Activated naive CD8-positive, alpha-beta T cell treated with anti-CD3 and anti-CD28 coated beads for 36 hours (primary cell): ENCODE data around the gene NMUR2. TPM values are rescaled to one million over a fixed set of nuclear protein-coding genes. Genes with fewer than 3 reads are reported as not detected.

Experiments
- DNase-seq: peaks from one replicate; pipeline ENCODE4 v3.0.0; 2021
- H3K27ac Mint-ChIP-seq: one replicate; pipeline ENCODE4 v1.8.0; 2022; ENCODE audit warnings: mild to moderate bottlenecking, moderate library complexity, mixed read lengths
- H3K27me3 Mint-ChIP-seq: one replicate; pipeline ENCODE4 v1.8.0; 2022; ENCODE audit warnings: mild to moderate bottlenecking, mixed read lengths
- H3K36me3 Mint-ChIP-seq: one replicate; pipeline ENCODE4 v1.8.0; 2021; ENCODE audit warnings: mild to moderate bottlenecking, mixed read lengths
- H3K4me1 Mint-ChIP-seq: one replicate; pipeline ENCODE4 v1.8.0; 2021; ENCODE audit warnings: mixed read lengths
- H3K4me3 Mint-ChIP-seq: one replicate; pipeline ENCODE4 v1.8.0; 2022; ENCODE audit warnings: mild to moderate bottlenecking, moderate library complexity, mixed read lengths
- H3K9me3 Mint-ChIP-seq: one replicate; pipeline ENCODE4 v1.8.0; 2022; ENCODE audit warnings: mixed read lengths
- total RNA-seq, 2 experiments: library from RNA; stranded (reverse); gene quantifications; one replicate each; pipeline ENCODE4 v1.2.3, GENCODE V29; 2021

Gene NMUR2
- total RNA-seq, 2 experiments from 2014 or later = not detected

DNA sequence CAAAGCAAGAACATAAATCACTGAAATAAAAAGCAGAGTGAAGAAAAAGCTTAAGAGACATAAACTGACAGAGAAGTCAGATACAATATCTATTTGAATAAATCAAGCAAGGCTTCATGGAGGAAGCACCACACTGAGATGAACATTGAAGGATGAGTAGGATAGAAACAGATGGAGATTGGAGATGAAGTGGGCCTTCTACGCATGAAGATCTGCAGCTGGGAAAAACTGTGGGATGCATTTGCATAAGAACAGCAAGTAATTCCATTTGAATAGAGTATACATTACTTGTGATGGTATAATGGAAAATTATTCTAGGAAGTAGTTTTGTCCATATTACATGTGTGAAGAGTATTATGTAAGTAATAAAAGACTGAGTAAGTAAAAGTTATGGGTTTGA lies 16.5 kb downstream of the NMUR2 start:
- Mint-ChIP-seq H3K4me1 (no peaks in the 10 kb centered on the region), H3K4me3 (no peak overlapping the region), H3K9me3 (peaks cover 3% of the 10 kb centered on the region), H3K27me3 (no peaks in the 10 kb centered on the region), H3K27ac (no peak overlapping the region), H3K36me3 (no peaks in the 10 kb centered on the region)
- no peak for DNase-seq

DNA sequence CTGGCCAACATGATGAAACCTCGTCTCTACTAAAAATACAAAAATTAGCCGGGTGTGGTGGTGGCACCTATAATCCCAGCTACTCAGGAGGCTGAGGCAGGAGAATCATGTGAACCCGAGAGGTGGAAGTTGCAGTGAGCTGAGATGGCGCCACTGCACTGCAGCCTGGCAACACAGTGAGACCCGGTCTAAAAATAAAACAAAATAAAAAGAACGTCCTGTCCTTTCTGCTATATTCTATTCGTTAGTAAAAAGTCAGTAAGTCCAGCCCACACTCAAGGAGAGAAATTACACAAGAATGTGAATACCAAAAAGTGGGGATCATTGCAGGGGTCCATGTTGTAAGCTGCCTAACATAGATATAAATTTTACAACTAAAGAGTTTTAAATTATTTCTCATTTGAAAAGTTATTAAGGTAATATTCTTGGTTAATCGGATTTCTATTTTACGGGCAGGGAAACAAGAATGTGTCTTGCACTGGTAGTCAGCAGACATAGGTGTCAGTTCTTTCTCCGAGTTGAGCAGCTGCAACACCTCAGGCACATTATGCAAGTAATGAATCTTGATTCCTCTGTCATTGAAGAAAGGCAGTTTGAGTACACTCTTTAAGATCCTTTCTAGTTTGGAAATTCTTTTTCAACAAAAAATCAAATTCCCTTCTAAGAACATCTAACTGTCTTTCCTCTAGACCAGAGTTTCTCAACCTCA lies 24.5 kb downstream of the NMUR2 start:
- no peaks in the 10 kb centered on the region for H3K4me1 Mint-ChIP-seq
- H3K27me3 Mint-ChIP-seq = no peaks in the 10 kb centered on the region
- no peak overlapping the region for H3K27ac Mint-ChIP-seq
- DNase-seq = no peak
- no peaks in the 10 kb centered on the region for H3K36me3 Mint-ChIP-seq
- H3K9me3 Mint-ChIP-seq = no peaks in the 10 kb centered on the region
- no peak overlapping the region for H3K4me3 Mint-ChIP-seq

DNA sequence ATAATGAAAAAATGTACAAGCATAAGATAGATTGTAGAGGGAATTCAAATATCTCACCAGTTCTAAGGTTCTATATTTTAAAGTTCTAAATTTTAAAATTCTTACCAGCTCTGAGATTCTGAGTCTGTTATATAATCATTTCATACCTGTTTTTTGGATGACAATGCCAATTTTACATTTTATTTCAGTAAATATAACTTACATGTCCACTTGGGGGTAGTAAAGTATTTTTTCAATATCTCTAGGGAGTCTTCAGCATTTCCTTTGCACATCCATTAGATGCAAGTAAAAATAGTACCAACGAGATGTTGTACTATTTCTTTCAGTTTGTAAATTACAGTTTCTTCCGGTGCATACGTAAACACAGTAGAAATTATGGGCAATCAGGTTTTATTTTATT lies 25.7 kb downstream of the NMUR2 start:
- no peaks in the 10 kb centered on the region for H3K36me3 Mint-ChIP-seq
- no peak overlapping the region for H3K27ac Mint-ChIP-seq
- DNase-seq = no peak
- no peaks in the 10 kb centered on the region for H3K9me3 Mint-ChIP-seq
- H3K4me1 Mint-ChIP-seq = no peaks in the 10 kb centered on the region
- H3K4me3 Mint-ChIP-seq = no peak overlapping the region
- H3K27me3 Mint-ChIP-seq = no peaks in the 10 kb centered on the region

DNA sequence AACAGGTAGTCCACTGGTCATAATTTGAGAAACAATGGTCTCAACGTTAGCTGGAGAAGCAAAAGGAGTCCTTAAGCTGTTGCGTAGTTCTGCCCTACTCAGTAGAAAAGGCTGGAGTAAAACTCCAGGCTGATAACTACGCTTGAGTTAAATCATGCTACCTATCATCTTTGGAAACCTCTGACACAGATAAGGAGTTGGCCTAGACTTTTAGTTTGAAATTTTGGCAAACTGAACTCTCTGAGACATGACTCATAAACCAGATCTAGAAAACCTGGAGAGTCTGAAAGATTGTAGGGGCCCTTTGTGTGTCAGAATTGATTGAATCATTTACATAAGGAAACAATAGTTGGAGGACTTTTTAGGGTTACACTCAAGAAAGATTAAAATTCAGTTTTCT lies 26.3 kb downstream of the NMUR2 start:
- H3K9me3 Mint-ChIP-seq = no peaks in the 10 kb centered on the region

DNA sequence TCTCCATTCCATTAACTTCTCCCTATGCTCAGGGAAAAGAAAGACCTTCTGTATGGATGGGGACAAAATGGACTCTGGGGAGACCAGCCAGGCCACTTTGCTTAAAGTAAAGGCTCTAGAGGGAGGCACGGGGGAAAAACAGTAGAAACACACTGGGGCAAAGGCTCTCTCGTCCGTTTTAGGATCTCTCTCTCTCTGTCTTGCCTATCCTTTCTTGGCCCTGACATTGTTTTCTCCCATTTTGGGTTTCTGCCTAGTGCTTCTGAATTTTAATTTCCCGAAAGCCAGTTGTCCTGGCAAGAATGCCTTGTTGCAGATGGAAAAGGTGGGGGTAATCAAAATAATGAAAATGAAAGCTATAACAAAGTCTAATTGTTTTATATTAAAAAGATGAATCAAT lies 28.2 kb downstream of the NMUR2 start:
- DNase-seq = no peak
- Mint-ChIP-seq H3K4me3 (no peak overlapping the region), H3K36me3 (no peaks in the 10 kb centered on the region), H3K27ac (no peak overlapping the region), H3K9me3 (no peaks in the 10 kb centered on the region), H3K4me1 (no peaks in the 10 kb centered on the region), H3K27me3 (no peaks in the 10 kb centered on the region)

More for the DNA sequence above, 26.3 kb downstream of the NMUR2 start:
- Mint-ChIP-seq H3K36me3 (no peaks in the 10 kb centered on the region), H3K27me3 (no peaks in the 10 kb centered on the region), H3K4me3 (no peak overlapping the region), H3K27ac (no peak overlapping the region), H3K4me1 (no peaks in the 10 kb centered on the region)
- no peak for DNase-seq

DNA sequence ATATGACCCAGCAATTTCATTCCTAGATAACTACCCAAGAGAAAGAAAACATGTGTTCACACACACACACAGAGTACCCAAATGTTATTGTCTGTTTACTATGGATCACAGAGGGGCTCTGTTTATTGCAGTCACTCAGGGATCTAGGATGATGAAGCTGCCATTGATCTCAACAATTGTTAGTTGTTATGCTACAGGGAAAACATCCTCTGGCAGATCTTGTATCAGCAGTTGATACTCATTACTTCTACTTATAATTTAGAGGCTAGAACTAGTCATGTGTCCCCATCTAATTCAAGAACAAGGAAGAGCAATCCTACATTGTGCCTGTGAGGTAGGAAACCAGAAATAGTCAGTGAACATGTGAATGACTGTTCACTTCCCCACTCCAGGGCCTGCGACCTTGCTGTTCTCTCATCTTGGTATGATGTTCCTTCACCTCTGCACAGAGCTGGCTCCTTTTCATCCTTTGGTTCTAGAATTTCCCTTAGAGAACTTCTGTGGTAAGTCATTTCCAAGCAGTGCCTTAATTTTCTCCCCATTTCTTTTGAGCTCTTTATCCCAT lies 30.3 kb downstream of the NMUR2 start:
- no peaks in the 10 kb centered on the region for H3K27me3 Mint-ChIP-seq
- H3K4me3 Mint-ChIP-seq = no peak overlapping the region
- H3K27ac Mint-ChIP-seq = no peak overlapping the region
- no peak for DNase-seq
- H3K36me3 Mint-ChIP-seq = no peaks in the 10 kb centered on the region
- no peaks in the 10 kb centered on the region for H3K4me1 Mint-ChIP-seq
- H3K9me3 Mint-ChIP-seq = no peaks in the 10 kb centered on the region

DNA sequence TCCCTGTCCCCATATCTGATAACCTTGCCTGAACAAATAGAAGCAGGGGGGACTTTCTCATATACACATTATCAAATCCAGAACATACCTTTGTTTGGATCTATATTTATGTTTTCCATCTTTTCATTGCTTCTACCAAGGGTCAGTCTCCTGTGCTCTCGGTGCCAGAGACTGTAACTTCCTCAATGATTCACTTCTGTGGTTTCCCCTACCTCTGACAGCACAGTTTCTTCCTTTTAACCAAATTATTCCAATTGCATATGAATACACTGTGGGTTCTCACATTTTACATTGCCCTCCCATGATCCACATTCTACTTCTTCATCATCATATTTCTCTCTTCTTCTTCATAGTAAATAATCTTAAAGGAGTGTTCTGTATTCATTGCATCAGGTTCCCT lies 32.2 kb downstream of the NMUR2 start:
- H3K4me1 Mint-ChIP-seq = no peaks in the 10 kb centered on the region
- no peak overlapping the region for H3K4me3 Mint-ChIP-seq
- DNase-seq = no peak
- no peak overlapping the region for H3K27ac Mint-ChIP-seq
- H3K27me3 Mint-ChIP-seq = no peaks in the 10 kb centered on the region
- no peaks in the 10 kb centered on the region for H3K36me3 Mint-ChIP-seq
- no peaks in the 10 kb centered on the region for H3K9me3 Mint-ChIP-seq

DNA sequence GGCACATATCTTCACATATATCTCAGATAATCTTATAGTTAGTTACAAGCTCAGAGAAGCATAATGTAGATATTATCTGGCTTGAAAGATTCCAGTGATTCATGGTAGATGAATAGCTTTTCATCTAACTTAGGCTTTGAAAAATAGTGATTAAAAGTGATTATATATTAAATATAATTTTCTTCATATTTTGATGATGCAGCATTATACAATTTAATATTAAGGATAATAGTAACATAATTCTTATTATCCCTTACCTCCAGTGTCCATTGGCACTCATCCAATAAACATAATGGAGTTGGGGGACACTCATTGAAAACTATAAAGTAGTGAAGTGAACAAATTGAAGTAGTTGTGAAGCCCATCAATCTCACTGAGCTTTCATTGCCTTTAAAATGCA lies 35.8 kb downstream of the NMUR2 start:
- DNase-seq = no peak
- no peaks in the 10 kb centered on the region for H3K27me3 Mint-ChIP-seq
- H3K27ac Mint-ChIP-seq = no peak overlapping the region
- H3K4me1 Mint-ChIP-seq = no peaks in the 10 kb centered on the region
- no peak overlapping the region for H3K4me3 Mint-ChIP-seq
- H3K36me3 Mint-ChIP-seq = no peaks in the 10 kb centered on the region
- no peaks in the 10 kb centered on the region for H3K9me3 Mint-ChIP-seq

DNA sequence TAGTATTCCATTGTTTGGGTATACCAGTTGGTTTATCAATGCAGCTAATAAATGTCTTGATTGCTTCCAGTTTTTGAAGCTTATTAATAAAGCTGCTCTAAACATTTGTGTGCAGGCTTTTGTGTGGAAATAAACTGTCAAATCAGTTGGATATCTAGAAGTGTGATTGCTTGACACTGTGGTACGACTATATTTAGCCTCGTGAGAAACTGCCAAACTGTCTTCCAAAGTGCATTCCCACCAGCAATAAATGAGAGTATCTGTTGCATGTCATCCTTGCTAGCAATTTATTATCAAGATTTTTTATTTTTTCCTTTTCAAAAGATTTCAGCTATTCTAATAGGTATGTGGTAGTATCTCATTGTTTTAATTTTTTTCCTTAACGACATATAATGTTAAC lies 37.5 kb downstream of the NMUR2 start:
- Mint-ChIP-seq H3K27me3 (no peaks in the 10 kb centered on the region), H3K4me3 (no peak overlapping the region), H3K9me3 (peaks cover 2% of the 10 kb centered on the region), H3K4me1 (no peaks in the 10 kb centered on the region), H3K27ac (no peak overlapping the region), H3K36me3 (no peaks in the 10 kb centered on the region)
- DNase-seq = no peak

DNA sequence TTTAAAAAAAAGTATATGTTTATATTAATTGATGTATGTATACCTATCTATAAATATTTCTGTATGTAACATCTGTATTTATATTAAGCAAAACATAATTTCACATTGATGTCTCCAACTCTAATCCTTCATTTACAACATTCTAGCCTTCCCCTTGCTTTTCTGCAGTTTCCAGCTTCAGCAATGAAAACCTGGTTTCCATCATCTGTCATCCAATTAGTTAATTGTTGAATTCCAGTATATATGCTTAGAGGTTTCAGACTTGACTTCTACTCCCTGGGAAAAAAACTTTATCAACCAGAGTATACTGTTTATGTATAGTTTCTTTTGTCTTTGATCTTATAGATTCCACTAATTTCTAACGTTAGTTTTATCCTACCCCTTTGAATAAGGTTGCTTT lies 38.4 kb downstream of the NMUR2 start:
- H3K9me3 Mint-ChIP-seq = peaks cover 2% of the 10 kb centered on the region
- no peak overlapping the region for H3K27ac Mint-ChIP-seq

DNA sequence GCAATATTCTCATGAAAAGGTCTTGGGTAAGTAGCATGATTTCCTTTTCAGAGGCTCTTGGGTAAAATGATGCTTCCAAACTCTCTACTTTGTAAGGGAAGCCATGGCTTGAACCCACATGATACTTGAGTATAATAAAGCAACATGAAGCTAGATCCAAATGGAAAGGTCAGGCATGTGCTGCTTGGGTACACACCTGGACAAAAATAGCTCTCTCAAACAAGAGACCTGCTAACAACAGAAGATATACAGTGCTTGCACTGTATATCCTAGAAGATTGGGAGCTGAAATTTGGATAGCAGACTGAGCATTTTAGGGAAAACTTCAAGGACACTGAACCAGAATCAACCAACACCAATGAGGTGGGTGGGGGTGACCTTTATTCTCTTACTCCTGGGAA lies 40.2 kb downstream of the NMUR2 start:
- Mint-ChIP-seq H3K4me3 (no peak overlapping the region), H3K27ac (no peak overlapping the region), H3K4me1 (no peaks in the 10 kb centered on the region), H3K36me3 (no peaks in the 10 kb centered on the region), H3K27me3 (peaks cover 3% of the 10 kb centered on the region), H3K9me3 (peaks cover 2% of the 10 kb centered on the region)
- DNase-seq = no peak

More for the DNA sequence above, 38.4 kb downstream of the NMUR2 start:
- Mint-ChIP-seq H3K4me1 (no peaks in the 10 kb centered on the region), H3K27me3 (no peaks in the 10 kb centered on the region), H3K4me3 (no peak overlapping the region), H3K36me3 (no peaks in the 10 kb centered on the region)
- DNase-seq = no peak

DNA sequence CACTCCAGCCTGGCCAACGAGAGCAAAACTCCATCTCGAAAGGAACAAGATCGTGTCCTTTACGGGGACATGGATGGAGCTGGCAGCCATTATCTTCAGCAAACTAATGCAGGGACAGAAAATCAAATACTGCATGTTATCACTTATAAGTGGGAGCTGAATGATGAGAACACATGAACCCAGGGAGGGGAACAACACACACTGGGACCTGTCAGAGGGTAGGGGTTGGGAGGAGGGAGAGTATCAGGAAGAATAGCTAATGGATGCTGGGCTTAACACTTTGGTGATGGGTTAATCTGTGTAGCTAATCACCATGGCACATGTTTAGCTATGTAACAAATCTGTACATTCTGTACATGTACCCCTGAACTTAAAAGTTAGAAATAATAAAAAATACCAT lies 40.9 kb downstream of the NMUR2 start:
- Mint-ChIP-seq H3K36me3 (no peaks in the 10 kb centered on the region), H3K27me3 (peaks cover 4% of the 10 kb centered on the region), H3K4me3 (no peak overlapping the region), H3K4me1 (no peaks in the 10 kb centered on the region), H3K27ac (no peak overlapping the region), H3K9me3 (peaks cover 2% of the 10 kb centered on the region)
- DNase-seq = no peak

DNA sequence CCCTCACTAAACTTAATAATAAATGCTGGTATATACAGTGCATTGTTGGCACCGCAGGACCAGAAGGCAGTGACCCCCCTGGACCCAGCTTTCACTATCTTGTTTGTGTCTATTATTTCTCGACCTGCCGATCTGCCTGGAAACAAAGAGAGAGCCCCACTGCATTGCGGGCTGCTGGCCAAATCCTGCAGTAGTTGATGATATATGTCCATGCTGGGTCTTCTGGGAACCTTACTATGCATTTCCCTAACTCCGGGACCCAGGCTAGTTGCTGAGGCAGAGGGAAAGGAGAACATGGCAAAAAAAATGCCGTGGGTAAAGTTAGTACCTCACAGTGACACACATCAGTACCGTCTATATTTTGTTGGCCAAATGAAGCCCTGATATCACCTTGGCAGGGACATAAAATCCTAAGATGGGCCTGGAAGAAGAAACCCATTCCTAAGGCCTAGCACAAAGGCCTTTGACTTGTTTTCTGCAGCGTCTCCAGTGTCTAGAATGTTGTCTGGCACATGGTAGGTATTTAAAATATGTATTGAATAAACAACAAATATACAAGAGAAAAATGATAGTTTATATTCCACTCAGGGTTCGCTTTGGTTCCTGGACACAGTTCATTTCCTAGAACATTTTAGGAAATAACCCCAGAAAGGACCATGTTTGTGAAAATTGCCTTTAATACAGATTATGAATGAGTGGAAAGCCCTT lies 46.1 kb downstream of the NMUR2 start:
- no peaks in the 10 kb centered on the region for H3K4me1 Mint-ChIP-seq
- peaks cover 2% of the 10 kb centered on the region for H3K9me3 Mint-ChIP-seq
- peaks cover 7% of the 10 kb centered on the region for H3K27me3 Mint-ChIP-seq
- H3K4me3 Mint-ChIP-seq = no peak overlapping the region
- no peak overlapping the region for H3K27ac Mint-ChIP-seq
- H3K36me3 Mint-ChIP-seq = no peaks in the 10 kb centered on the region
- no peak for DNase-seq

DNA sequence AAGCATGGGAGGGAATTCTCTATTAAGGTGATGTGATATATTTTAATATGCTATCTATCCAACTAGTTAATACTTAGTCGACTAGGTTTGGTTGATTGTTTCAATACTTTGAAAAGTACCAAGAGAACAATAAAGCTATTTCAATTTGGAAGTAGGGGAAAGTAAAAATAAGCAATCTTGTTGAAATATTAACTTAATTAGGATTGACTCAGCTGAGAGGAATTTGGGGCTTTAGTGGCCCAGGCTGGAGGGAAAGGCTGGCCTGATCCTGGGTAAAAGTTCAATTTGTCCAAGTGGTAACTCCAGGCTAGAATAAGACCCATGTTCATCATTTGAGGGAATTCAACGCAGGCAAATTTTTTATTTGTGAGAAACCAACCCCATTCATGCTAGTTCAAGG lies 48.6 kb downstream of the NMUR2 start:
- Mint-ChIP-seq H3K27me3 (peaks cover 7% of the 10 kb centered on the region), H3K36me3 (no peaks in the 10 kb centered on the region)

DNA sequence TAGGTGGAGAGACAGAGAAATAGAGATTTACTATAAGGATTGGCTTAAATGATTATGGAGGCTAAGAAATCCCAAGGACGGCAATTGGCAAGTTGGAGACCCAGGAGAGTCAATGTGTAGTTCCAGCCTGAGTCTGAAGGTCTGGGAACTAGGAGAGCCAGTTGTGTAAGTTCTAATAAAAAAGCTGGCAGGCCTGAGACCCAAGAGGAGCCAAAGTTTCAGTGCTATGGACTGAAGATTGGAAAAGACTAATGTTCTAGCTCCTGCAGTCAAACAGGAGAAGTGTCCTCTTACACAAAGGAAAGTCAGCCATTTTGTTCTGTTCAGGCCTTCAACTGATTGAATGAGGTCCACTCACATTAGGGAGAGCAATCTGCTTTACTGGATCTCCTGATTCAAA lies 50.0 kb downstream of the NMUR2 start:
- Mint-ChIP-seq H3K27me3 (peaks cover 9% of the 10 kb centered on the region), H3K36me3 (no peaks in the 10 kb centered on the region), H3K4me3 (no peak overlapping the region), H3K27ac (no peak overlapping the region), H3K9me3 (no peaks in the 10 kb centered on the region), H3K4me1 (no peaks in the 10 kb centered on the region)
- no peak for DNase-seq

More for the DNA sequence above, 48.6 kb downstream of the NMUR2 start:
- Mint-ChIP-seq H3K9me3 (no peaks in the 10 kb centered on the region), H3K27ac (no peak overlapping the region), H3K4me3 (no peak overlapping the region), H3K4me1 (no peaks in the 10 kb centered on the region)
- no peak for DNase-seq

DNA sequence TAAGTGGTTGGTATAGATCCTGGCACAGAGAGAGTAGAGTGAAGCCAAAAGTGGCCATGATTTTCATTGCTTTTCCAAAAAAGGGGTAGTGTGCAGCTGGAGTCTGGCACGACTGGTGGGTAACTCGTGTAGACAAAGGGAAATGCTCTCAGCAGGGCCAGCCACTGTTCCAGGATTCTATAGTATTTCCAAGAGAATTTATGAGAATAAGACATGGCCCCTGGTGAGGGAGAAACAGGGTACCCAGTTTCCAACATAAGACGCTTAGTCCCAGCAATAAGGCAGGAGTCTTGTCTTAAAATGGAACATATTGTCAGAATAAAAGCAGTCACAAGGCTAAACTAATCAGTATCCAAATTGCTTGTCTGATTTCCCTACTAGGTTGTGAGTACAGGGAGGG lies 52.1 kb downstream of the NMUR2 start:
- H3K9me3 Mint-ChIP-seq = no peaks in the 10 kb centered on the region
- no peak for DNase-seq
- no peaks in the 10 kb centered on the region for H3K4me1 Mint-ChIP-seq
- H3K4me3 Mint-ChIP-seq = no peak overlapping the region
- no peaks in the 10 kb centered on the region for H3K36me3 Mint-ChIP-seq
- H3K27me3 Mint-ChIP-seq = peaks cover 7% of the 10 kb centered on the region
- no peak overlapping the region for H3K27ac Mint-ChIP-seq
